CD4-positive, alpha-beta T cell treated with Interleukin-6 at 100 ng/mL for 8 hours (primary cell): Measurements from ENCODE around the gene WFDC1.

Source experiments
- DNase-seq: peaks from one replicate; pipeline ENCODE4 v3.0.0-alpha.2; 2020; ENCODE audit warnings: mixed read lengths, low spot score

WFDC1 gene

DNA sequence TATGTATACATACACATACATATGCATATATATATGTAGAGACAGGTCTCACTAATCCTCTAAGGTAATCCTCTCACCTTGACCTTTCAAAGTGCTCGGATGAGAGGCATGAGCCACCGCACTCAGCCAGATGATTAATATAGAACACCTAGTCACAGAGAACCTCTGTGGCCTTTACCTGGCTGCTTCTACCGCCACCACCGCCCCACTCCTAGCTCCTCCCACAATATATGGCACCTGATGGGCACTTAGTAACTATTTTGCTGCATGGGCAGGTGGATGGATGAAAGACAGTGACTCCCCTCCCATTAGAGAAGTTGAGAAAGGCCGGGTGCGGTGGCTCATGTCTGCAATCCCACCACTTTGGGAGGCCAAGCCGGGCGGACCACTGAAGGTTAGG is 57.0 kb downstream of the WFDC1 start:
- DNase-seq = no peak

DNA sequence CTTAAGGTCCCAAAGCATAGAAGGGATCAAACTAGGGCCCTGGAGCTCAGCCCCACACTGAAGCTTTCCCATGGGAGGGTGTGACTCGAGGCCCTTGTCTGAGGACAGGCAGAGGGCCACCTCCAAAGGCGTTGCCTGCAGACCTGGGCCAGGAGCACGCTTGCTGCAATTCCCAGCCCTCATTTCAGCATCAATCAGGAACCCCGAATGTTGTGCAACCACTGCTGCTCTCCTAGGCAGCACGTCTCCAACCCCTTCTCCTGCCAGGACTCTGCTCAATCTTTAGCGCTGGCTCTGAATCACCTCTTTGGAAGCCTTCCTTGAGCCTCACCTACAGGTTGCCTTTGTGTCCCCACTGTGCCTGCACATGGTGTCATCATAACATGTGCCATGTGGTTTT is 59.6 kb downstream of the WFDC1 start:
- no peak for DNase-seq

GRCh38 chr16:84355149-84355548 is 60.5 kb downstream of the WFDC1 start:
- no peak for DNase-seq

DNA sequence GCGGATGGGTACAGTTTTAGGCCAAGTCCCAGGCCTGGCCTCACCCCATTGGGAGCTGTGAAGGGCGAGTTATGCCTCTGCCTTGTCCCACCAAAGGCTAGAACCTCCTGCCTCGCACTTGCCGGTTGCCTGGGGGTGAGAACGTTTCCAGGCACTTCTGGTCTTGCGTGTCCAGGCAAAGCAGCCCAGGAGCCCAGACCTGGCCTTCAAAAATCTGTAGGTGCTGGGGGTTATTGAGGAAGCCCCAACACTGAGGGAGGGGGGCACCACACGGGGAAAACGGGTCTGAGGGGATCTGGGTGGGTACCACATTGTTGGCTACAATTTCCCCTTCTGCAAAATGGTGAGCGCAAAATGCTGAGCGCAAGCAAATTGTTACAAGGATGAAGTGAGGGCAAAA is 61.5 kb downstream of the WFDC1 start:
- no peak for DNase-seq

DNA sequence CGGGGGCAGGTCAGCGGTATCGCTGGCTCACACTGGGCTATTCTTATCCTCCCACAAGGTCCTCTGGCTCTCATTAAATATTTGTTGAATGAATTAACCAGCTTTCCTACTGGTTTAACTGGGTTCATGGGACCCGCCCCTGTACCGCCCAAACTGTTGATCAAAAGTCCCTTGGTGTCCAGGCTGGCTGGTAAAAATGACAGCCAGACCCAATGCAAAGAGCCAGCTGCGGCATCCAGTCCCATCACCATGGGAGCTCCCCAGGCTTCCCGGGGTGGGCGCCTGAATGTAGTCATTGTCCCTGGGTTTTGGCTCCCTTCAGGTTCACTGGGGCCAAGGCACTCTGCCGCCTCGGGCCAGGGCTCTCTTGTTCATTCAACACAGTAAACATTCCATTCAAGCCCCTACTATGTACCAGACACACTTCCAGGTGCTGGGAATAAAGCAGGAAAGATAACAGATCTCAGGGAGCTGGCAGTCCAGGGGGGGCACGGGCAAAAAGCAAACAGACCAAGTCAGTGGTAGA is 62.0 kb downstream of the WFDC1 start:
- DNase-seq = no peak

DNA sequence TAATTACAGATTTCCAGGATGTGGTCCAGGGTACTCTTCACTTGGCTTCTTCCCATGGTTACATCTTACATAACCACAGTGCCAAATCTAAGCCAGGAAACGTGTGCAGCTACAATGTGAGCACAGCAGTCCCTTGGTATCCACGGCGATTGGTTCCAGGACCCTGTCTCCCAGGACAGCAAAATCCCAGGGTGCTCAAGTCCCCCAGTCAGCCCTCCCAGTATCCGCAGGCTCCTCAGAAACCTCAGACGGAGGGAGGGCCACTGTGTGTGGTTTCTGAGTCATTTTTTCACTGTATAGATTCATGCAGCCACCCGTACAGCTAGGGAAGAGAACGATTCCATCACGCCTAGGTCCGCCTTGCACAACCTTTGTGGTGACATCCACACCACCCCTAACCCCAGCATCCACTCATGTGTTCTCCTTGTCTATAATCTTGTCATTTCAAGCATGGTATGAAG is 62.5 kb downstream of the WFDC1 start:
- no peak for DNase-seq

DNA sequence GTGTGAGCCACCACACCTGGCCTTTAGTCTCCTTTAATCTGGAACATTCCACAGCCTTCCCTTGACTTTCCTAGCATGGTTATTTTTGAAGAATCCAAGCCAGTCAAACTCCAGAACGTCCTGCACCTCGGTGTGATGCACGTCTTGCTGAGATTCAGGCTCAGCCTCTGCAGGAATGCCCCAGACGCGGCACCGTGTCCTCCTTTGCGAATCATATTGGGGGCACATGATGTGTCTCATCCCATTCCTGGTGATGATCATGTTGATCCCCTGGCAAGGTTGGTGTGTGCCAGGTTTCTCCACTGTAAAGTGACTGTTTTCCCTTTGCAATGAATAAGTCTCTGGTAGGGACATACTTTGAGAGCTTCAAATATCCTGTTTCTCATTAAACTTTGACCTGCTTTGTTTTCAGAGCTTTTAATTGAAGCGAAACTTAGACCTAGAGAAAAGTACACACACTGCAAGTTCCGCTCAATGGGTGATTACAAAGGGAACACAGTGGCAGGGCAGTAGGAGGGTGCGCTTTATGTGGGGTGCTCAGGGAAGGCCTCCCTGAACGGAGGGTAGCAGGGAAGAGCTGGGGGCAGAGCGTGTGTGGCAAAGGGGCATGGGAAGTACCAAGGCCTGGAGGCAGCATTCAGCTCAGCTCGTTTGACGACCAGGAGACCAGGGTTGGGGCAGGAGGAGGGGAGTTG is 64.1 kb downstream of the WFDC1 start:
- DNase-seq = no peak

DNA sequence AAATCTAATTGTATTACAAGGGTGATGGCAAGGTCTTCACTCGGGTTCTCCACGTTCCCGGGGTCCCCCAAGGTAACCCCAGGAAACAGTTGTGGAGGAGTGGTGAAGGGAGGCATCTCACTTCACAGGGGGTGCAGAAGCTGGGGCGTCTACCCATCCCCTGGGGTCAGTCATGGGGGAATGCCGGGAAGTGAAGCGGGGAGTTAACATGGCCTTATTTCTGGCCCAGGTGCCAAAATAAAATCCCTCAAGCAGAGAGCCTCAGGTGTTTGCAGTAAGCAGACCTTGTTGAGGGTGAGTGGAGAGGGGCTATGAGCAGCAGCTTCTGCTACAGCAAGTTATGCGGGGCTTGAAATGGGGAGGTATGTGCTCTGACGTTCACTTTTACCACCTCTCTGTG is 64.6 kb downstream of the WFDC1 start:
- DNase-seq = no peak

- peak; percentile 2 for DNase-seq
Measured at GRCh38 chr16:84360170-84360569, 65.5 kb downstream of the WFDC1 start.

DNA sequence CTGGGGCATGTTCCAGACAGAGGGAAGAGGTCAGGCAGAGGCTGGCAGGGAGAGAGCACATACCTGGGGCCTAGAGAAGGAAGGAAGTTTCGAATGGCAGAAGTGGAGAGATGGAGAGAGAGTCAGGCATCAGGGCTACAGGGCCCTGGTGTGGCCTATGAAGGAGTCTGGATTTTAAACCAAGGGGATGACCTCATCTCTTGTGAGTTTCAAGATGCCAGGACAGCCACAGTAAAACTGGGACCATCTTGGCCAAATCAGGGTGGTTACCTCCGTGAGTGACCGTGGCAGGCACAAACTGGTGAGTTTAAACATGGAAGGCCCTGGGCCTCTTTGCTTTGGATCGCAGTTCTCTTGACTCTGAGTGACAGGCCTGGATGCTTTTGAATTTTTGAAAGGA is 66.1 kb downstream of the WFDC1 start:
- no peak for DNase-seq

DNA sequence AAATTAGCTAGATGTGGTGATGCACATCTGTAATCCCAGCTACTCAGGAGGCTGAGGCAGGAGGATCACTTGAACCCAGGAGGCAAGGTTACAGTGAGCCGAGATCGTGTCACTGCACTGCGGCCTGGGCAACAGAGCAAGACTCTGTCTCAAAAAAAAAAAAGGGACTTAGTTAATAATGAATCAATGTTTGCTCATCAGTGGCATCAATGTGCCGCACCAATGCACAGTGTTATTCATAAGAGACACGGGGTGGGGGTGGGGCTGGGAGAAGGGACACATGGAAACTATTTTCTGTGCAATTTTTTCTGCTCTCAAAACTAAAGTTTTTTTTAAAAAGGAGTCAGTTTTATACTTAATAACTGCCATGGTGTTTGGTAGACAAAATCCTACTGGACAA is 66.9 kb downstream of the WFDC1 start:
- DNase-seq = no peak

GRCh38 chr16:84362471-84362941 is 67.8 kb downstream of the WFDC1 start:
- DNase-seq = no peak

DNA sequence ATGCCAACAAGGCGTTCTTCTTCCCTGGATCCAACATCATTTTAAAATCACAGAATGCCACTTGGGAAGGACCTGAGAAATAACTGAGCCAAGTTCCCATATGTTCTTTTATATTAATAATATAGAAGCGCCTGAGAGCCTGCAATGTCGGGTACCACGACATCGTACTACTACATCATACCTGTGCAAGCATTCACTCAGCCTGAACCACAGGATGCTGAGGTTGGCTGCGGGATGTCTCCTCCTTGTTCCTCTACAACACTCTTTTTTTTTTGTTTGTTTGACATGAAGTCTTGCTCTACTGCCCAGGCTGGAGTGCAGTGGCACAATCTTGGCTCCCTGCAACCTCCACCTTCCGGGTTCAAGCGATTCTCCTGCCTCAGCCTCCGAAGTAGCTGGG is 71.5 kb downstream of the WFDC1 start:
- DNase-seq = no peak

DNA sequence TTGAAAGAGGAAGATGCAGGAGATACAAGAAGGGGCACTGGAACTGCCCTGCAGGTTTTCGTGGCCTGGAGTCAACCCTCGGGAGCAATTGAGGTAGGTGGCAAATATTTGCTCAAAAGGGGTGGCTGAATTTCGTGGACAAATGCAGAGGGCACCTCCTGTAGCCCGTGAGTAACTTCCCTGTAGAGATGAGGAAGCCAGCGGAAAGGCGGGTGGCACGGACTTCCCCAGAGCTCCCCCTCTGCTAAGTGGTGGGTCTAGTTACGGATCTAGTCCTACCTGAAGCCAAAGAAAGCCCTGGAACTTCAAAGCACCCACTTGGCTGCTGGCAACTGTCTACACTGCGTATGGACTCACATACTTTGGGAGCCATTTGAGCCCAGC is 72.6 kb downstream of the WFDC1 start:
- no peak for DNase-seq

DNA sequence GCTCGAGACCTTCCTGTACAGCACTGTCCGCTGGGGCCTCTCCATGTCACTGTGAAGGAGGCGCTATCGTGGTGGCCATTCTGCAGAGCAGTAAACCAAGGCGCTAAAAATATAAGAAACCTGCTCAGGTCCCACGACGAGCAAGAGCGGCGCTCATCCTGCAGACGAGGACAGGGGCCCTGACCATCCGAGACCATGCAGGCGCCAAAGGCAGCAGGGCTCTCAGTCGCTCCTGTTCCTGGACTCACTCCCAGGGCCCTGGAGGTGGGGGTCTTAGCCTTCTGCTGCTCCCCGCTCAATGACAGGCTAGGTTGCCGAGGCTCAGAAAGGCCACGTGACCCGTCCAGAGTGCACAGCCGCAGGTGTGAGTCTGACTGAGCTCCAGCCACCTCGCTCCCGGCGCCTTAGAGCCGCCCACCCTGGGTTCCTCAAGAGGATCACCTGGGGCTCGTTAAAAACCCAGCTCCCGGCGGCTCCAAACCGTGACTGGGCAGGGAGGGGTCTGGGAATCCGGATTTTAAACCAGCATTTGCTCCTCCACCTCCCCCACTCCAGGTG is 73.2 kb downstream of the WFDC1 start:
- DNase-seq = no peak

DNA sequence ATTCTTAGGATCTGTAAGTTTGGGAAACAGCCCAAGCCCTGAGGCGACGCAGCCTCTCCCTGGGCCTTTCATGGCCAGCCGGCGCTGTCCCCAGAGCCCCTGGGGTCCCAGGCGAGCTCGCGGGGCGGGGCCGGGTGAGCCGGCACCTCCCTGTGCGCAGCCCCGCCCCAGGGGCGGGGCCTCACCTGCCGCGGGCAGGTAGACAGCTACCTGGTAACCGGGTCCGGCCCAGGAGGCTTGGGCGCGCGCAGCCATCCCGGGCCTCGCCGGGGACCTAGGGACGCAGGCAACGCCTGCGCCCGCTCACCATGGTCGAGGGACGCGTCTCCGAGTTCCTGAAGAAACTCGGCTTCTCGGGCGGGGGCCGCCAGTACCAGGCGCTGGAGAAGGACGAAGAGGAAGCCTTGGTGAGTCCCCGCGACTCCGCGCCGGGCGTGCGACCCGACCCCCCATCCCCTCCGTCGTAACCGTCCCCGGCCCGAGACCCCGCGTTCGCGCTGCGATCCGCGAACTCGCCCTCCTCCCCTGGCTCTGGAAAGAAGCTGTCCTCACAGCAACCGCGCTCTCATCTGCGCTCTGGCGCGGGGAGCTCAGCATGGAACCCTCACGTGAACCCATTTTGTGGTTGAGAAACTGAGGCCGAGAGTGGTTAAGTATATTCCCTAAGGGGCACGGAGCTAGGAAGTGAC is 73.8 kb downstream of the WFDC1 start, which contains the start of gene ATP2C2:
TSS of gene ATP2C2 (plus strand) at position 231 of the 689 bp plus-strand sequence. CDS start at position 309, 78 bp downstream.
- no peak for DNase-seq

DNA sequence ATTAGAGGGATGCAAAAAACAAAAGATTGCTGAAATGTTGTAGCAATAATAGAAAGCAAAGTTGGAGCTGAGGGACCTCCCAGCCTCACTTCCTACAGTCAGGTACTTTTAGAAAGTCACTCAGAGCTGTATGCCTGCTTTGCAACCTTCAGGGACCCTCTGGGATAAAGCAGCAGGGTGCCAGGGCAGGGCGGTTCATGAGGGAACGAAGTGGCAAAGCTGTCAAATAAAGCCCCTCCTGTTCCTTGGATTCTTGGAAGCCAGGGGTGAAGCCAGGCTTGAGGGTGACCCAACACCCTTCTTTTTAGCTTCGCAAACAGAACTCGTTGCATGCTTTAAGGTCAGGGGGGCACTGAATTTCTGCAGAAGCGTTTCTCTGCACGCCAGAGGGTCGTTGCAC is 74.4 kb downstream of the WFDC1 start:
- no peak for DNase-seq

DNA sequence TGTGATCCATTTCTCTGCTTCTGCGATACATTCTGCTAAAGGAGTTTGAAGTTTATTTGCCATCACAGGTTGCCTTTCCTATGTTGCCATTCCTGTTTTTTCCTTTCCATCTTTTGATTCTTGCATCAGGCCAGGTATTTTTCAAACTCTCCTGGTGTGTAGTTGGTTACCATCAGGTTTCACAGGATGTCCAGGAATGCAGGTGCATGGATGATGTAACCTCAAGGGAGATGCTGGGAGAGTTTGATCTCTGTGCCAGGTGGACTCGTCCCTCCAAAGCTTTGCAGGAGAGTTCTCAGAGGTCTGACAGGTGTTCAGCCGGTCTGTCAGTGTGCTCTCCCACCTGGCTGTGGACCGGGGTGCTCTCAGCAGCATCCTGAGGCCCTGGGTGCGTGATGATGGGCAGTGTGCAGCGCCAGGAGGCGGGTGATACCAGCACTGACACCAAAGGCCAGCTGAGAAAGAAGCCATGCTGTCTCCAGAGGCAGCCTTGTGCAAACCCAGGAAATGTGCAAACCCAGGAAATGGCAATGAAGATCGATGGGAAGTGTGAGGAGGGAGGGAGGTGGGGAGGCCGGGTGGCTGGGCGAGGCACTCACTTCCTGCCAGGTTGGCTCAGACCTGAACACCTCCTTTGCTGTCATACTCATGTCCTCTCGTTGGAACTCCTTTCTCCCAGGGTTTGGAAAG is 75.4 kb downstream of the WFDC1 start:
- DNase-seq = no peak

DNA sequence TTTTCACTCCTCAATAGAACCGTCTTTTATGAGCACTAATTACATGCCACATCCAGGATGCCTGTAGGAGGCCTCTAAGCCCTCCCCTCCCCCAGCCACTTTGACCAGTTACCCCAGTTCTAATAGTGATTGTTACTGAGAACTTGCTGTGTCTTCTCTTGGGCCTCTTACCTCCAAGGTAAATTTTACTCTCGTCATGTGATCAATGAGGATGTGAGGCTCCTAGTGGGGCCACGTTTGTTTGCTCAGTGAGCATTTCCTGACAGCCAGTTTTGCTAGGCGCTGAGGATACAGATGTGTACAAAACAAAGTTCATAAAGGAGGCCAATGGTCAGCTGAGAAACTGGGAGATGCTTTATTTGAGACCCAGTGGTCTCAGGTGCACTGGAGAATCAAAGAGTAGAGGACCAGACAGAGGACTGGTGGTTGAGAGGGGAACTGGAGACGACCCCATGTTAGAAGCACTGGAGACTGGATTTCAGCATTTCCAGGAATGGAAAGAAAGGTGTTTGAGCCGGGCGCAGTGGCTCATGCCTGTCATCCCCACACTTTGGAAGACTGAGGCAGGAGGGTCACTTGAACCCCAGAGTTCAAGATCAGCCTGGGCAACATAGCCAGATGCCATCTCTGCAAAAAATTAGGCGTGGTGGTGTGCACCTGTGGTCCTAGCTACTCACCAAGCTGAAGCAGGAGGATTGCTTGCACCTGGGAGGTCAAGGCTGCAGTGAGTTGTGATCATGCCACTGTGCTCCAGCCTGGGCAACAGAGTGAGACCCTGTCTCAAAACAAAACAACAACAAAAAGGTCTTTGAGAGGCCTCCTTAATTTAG is 76.3 kb downstream of the WFDC1 start:
- DNase-seq = no peak

DNA sequence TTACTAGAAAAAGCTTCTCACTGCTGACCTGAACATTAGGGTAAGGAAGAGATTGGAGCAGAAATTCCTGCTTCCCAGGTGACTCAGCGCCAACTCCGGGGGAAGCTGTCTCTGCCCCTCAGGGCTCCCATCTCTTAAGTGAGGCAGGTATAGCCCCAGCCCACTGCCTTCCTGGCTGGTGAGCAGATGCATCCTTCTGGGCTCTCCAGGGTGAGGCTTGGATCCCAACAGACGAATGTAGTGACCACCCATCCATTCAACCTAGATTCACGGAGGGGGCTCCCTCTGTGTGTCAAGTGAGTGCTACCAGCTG is 76.8 kb downstream of the WFDC1 start:
- DNase-seq = no peak

DNA sequence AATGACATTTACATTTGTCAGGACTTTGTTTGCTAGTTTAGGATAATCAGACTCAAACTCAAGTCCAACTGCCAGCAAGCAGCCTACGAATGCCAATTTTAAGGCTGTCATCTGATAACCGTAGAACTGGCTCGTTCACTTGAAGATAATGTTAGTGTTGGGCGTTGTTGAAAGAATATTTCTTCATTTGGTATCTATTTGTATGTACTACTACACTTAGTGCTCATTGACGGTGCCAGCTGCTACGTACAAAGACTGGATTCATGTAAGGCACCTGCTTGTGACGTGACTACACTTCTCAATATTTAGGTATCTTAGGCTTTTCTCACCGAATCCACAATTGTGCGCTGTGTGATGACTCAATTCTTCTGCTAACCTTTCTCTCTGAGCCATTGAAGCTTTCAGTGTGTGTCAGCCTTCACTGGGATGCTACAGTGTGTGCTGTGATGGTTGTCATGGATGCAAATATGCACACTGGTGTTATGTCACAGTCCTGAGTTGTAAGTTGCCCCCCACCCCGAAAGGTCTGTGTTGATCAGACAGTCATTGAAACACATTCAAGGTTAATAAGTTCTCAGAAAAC is 79.3 kb downstream of the WFDC1 start:
- DNase-seq = no peak
